ENCODE results near the gene ITGB5.

DNA sequence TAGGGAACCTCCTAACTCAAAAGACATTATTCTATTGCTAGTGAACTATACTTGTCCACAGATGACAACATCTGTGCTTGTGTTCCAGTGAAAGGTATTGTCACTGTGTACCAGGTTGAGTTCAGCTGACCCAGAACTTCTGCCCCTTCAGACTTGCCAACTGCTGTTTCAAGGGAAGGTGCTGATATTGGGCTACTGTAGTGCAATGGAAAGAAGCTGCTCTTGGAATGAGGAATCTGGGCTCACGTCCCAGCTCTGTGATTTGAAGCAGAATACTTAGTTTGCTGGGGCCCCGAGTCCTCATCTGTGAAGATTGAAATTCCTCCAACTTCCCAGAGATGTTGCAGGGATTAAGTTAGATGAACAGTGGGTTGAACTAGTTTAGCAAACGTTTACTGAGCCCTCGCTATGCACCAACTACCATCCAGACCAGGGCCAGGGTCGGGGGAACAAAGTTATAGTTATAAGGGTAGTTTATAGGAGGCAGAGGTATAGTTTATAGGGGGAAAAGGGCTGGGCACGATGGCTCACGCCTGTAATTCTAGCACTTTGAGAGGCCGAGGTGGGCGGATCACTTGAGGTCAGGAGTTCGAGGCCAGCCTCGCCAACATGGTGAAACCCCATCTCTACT lies 172.8 kb downstream of the ITGB5 start:
- no peak for TF ChIP-seq POLR2A (IDR thresholded peaks at IDR 0.05; ENCODE audit: low read depth, low read length)
- TF ChIP-seq POLR2AphosphoS5 (IDR thresholded peaks at IDR 0.05; ENCODE audit: low read depth, low read length): no peak
- no peak for TF ChIP-seq TAF1 (IDR thresholded peaks at IDR 0.05; ENCODE audit: low read depth, low read length)
- TF ChIP-seq SPI1 (IDR thresholded peaks at IDR 0.05; ENCODE audit: low read depth, low read length): no peak
- TF ChIP-seq POU2F2 (IDR thresholded peaks at IDR 0.05; ENCODE audit: low read depth, low read length): no peak
